ENCODE data around the gene CACNA2D3.

The CACNA2D3 gene

DNA sequence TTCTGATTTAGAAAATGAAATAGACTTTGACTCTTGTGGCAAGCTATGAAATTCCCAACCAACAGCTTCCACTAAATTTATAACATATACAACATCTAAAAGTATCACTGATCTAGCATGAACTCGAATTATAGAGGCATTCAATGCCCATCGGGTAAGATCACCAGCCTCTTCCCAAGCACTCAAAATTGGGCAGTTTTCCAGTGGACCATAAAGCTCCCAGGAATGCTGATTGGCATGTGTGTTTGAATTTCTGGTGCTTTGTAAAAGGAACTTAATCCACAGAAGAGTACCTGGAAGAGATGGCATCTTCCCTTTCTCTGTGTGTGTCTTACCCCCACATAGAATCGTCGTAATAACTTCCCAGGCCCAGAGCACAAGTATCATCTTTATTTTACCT is 795.5 kb downstream of the CACNA2D3 start:
- DNase-seq (ENCODE audit: low read depth in 2 of 2): no peak

- no peak for DNase-seq (ENCODE audit: low read depth in 2 of 2)
Observed at GRCh38 chr3:54918516-54918915, 796.2 kb downstream of the CACNA2D3 start.

GRCh38 chr3:54928046-54928770 is 805.9 kb downstream of the CACNA2D3 start, which contains the start of gene LRTM1:
Gene LRTM1, minus strand, starts transcription at chr3:54928059. Its CDS starts 148 bp downstream, at chr3:54927911.
- DNase-seq (ENCODE audit: low read depth in 2 of 2): no peak

DNA sequence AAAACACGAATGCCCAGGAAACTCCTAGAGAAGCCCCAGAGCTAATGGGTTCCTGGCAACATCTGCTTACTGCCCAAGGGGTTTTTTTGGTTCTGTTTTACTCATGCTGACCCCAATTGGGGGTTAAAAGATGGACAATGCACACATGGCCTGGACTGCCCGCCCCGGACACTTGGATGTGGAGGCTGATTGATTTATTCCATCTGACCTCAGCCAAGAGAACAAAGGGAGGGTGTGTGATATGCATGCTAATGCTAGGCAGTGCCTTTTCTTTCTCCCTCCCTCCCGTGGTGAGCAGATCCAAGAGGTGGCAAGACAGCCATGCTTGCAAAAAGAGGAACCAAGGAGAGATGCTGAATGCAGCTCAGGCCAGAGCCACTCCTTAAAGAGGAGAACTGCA is 808.8 kb downstream of the CACNA2D3 start:
- no peak for DNase-seq (ENCODE audit: low read depth in 2 of 2)

DNA sequence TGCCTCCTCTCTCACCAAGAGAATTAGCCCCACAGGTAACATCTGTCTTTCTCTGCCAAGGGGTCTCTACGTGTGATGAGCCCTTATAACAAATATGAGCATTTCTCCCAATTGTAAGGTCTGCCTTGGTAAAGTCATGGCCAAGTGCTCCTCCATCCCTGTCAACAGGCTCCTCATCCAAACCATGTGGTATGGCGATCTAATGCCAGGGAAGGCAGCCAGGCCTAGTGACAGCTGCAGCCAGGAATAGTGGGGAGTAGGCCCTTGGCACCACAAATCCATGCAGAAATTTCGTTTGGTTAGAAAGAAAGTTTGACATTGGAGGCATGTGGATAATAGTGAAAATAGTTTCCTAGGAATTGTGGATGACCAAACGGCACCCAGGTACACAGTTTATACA is 810.3 kb downstream of the CACNA2D3 start:
- DNase-seq (ENCODE audit: low read depth in 2 of 2): no peak

GRCh38 chr3:54935869-54936268 is 813.5 kb downstream of the CACNA2D3 start:
- no peak for DNase-seq (ENCODE audit: low read depth in 2 of 2)

- DNase-seq (ENCODE audit: low read depth in 2 of 2): no peak
Observed at GRCh38 chr3:54936561-54936960, 814.2 kb downstream of the CACNA2D3 start.

DNA sequence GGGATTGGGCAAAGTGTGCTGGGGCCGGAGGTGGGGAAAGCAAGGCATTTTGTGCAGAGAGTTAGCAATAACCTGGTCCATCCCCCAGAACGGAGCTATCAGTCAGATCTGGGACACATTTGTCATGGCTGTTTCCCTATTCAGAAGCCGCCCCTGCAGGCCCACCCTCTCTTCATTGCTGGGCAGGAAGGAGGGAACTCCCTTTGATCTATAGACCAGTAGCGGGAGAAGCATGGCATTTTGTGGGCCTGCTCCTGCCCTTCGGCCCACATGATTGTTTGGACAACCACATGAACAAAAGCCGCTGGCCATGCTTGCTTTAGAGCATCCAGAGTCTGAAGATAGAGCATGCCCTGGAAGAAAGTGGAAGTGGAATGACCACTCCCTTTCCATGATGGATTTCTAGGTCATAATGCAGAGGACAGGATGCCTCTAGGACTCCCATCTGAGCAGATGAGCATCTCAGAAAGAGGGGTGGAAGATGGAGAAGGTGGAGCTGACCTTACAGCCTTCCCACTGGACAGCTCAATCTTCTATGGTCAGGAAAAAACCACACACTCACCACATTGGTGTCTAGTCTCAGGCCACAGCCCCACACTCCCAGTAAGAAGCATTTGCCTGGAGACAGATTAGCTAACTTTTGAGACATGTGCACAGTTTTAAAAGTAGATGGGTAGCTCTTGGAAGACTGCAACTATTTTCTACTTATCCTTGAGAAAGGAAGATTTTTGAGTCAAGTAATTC is 817.4 kb downstream of the CACNA2D3 start:
- DNase-seq (ENCODE audit: low read depth in 2 of 2): no peak

- no peak for DNase-seq (ENCODE audit: low read depth in 2 of 2)
Observed at GRCh38 chr3:54940971-54941370, 818.6 kb downstream of the CACNA2D3 start.

DNA sequence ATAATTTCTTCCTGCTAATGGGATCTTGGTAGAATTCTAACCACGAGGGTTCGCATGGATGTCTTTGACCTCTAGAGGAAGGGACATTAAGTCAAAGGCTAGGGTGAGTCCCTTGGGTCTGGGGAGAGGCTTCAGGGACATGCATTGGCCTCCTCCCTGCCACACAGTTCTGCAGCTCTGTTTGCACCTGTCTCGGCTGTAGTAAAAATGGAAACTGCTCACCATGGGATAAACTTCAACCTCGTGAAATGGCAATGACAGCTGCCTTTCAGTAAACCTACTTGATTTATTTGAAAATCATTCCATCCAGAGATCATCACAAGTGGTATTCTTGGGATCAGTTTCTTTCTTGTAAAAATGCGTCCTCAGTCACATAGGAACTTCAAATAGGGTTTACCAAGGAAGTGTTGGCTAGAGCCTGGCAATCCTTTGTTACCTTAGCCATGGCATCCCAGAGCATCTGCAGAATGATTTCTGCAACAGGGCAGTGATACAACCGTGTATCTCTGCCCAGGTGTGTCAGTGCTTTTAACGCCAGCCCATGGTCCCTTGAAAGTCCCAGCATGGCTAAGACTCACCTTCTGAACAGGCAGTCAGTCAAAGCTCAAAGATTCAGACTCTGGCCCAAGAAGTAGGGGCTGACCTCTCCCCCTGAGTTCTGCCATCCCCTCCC is 819.5 kb downstream of the CACNA2D3 start:
- DNase-seq (ENCODE audit: low read depth in 2 of 2): no peak

DNA sequence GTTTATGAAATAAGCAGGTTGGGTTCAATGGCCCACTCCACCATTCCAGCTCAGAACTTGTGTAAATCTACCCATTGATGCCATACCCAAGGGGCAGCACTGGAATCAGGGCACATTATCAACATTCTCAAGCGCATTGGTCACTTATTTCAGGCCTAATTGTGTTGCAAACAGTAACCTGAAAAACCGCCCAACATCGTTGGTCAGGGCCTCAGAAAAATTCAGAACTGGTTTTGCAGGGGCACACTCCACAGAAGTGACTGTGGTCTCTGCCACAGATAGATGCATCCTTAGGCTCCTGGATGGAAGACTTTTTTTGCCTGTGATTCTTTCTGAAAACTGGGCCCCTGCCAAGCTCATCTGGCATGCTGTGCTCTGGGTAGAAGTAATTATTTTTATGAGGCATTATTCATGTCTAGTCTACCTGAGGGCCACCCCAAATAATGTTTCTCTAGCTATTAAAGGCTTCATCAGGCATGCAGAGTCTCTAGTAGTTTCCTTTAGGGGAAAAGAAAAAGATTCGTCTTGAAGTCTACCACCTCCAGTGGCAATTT is 827.2 kb downstream of the CACNA2D3 start:
- DNase-seq (ENCODE audit: low read depth in 2 of 2): no peak

- DNase-seq (ENCODE audit: low read depth in 2 of 2): no peak
Observed at GRCh38 chr3:54950391-54951003, 828.1 kb downstream of the CACNA2D3 start.

- DNase-seq (ENCODE audit: low read depth in 2 of 2): no peak
Observed at GRCh38 chr3:54951405-54951804, 829.1 kb downstream of the CACNA2D3 start.

DNA sequence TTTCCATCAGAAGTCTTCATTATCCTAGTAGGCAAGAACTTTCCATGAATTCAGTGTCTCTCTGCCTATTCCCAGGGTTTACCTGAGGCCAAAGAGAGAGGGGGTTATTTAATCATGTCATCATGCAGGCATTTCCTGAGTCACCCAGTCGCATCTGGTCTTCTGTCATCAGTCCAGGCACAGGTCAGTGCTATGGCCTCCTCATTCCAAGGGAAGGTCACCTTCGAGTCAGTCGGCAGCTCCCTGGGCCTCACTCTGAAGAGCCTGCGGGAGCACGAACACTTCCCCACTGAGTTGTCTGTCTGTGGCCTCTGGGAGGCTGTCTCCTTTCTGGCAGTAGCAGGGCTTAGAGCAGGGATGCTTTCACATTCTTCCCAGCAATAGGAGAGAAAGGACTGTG is 831.7 kb downstream of the CACNA2D3 start:
- DNase-seq (ENCODE audit: low read depth in 2 of 2): no peak

DNA sequence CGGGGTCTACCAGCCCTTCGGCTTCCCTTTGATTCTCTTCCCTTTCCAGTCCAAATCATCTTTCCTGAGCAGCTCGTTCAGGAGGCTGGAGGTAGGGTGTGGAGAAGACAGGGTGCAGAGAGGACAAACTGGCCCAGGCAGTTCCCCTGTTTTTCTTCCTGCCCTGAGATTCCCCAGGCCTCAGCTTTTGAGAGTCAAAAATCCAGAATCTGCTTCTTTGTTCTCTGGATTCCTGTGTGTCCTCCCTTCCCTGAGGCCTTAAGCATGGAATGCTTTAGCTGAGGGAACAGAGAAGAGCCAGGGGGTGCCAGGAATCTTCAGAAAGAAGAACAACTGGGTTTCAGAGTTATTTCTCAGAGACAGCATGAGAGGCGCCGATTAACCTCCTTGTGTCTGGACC is 832.2 kb downstream of the CACNA2D3 start:
- DNase-seq (ENCODE audit: low read depth in 2 of 2): no peak

GRCh38 chr3:54955496-54955895 is 833.1 kb downstream of the CACNA2D3 start:
- DNase-seq (ENCODE audit: low read depth in 2 of 2): no peak

- DNase-seq (ENCODE audit: low read depth in 2 of 2): no peak
Observed at GRCh38 chr3:54955941-54956340, 833.6 kb downstream of the CACNA2D3 start.

- DNase-seq (ENCODE audit: low read depth in 2 of 2): no peak
Observed at GRCh38 chr3:54957711-54958110, 835.4 kb downstream of the CACNA2D3 start.

DNA sequence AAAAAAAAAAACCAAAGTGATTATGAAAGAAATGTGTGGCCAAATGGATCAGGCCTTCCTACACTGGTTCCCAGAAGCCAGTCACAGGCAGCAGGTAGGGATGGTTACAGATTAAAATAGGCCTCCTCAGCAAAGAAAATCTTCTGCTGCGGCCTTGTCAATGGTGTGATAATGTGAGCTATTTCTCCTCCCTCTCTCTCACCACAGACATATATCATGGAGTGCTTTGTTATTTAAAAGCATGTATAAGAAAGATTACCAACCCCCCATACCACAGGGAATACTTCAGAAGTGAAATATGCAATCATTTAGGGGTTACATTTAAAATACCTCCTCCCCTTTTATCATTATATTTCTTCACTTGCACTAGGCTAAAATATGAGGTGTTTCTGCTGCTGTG is 837.7 kb downstream of the CACNA2D3 start:
- DNase-seq (ENCODE audit: low read depth in 2 of 2): no peak

GRCh38 chr3:54960701-54961100 is 838.3 kb downstream of the CACNA2D3 start:
- DNase-seq (ENCODE audit: low read depth in 2 of 2): no peak

DNA sequence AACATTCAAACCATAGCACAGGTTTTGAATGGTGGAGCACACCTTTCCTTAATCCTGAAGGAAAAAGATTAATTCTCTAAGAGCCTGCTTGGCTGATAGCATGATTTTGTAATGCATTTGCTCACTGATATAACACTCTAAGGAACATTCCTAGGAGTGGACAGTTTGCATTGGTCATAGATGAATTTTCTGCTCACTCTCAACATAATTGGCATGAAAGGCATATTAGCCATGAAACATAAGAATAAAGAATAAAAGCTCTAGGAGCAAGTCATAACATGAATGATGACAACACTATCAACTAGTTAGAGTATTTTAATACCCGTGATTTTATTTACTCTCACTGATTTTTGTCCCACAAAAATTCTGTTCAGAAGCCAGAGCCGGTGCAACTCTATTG is 839.8 kb downstream of the CACNA2D3 start:
- no peak for DNase-seq (ENCODE audit: low read depth in 2 of 2)

DNA sequence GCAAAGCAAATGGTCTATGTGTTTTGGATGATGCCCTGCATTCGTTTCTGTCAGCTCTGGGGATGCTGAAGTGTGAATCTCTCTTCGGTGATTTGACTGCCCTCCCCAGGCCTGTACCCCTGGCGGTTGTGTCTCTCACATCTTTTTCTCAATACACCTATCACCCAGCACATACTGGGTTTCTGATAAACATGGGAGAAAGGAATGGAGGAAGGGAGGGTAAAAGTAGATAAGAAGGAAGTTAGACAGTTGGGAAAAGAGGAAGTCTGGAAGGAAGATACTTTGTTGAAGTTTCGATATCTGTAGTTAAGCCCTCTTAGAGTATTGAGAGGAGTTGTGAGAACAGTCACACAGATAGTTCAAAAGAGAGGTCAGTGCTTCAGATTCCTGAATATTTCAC is 841.3 kb downstream of the CACNA2D3 start:
- no peak for DNase-seq (ENCODE audit: low read depth in 2 of 2)
